PC-3 (cell line): ENCODE data around the gene PORCN. TPM values are rescaled to one million over a fixed set of nuclear protein-coding genes. Genes with fewer than 3 reads are reported as not detected.

Experiments used
- ATAC-seq: fragments of 200-7000 bp; cut with Tn5 transposase; 2 replicates; pipeline ENCODE4 v1.9.1; 2020; ENCODE audit warnings: mild to moderate bottlenecking, moderate library complexity
- BruUV-seq: library from RNA; stranded (reverse); fragments of 400-500 nt; replicated peaks from 2 replicates; lab custom pipeline; 2021; lab: Mats Ljungman, UMichigan
- CTCF ChIA-PET: fragments of 300-600 bp; sonication (Branson Sonifier 250); formaldehyde crosslinking; loops from one replicate; lab custom pipeline; 2022; ENCODE audit warnings: antibody characterized with exemption; lab: Charles Lee
- POLR2A ChIA-PET: fragments of 300-600 bp; sonication (Branson Sonifier 250); formaldehyde crosslinking; loops from one replicate; lab custom pipeline; 2022; ENCODE audit warnings: antibody characterized with exemption; ENCODE audit not compliant: unreplicated experiment; lab: Charles Lee
- DNase-seq: peaks from one replicate; pipeline ENCODE4 v3.0.0-alpha.2; 2015
- H2AFZ ChIP-seq: fragments of 300-600 bp; sonication (generic); 2 replicates; pipeline ENCODE4 v1.6.0; 2016; ENCODE audit warnings: antibody characterized with exemption, low read length
- H3F3A ChIP-seq: fragments of 300-600 bp; sonication (generic); one replicate; pipeline ENCODE4 v1.6.0; 2017; ENCODE audit warnings: antibody characterized with exemption, low read length, control low read depth, mild to moderate bottlenecking; ENCODE audit not compliant: unreplicated experiment
- H3K27ac ChIP-seq: fragments of 300-600 bp; sonication (generic); 2 replicates; pipeline ENCODE4 v1.5.1; 2016; ENCODE audit warnings: mild to moderate bottlenecking, low read length
- H3K27me3 ChIP-seq: fragments of 300-600 bp; sonication (generic); 2 replicates; pipeline ENCODE4 v1.6.1; 2016; ENCODE audit warnings: low read length, mixed read lengths
- H3K36me3 ChIP-seq: fragments of 300-600 bp; sonication (generic); 2 replicates; pipeline ENCODE4 v1.6.1; 2016; ENCODE audit warnings: low read depth, mixed run types, low read length, mixed read lengths
- H3K4me1 ChIP-seq: fragments of 300-600 bp; sonication (generic); 2 replicates; pipeline ENCODE4 v1.5.1; 2016; ENCODE audit warnings: low read length; ENCODE audit not compliant: insufficient read depth
- H3K4me2 ChIP-seq: fragments of 300-600 bp; sonication (generic); 2 replicates; pipeline ENCODE4 v1.6.0; 2016; ENCODE audit warnings: low read length
- H3K4me3 ChIP-seq: fragments of 300-600 bp; sonication (generic); 2 replicates; pipeline ENCODE4 v1.5.1; 2016; ENCODE audit warnings: mild to moderate bottlenecking, low read length, mixed read lengths
- H3K79me2 ChIP-seq: fragments of 300-600 bp; sonication (generic); 2 replicates; pipeline ENCODE4 v1.6.1; 2017; ENCODE audit warnings: low read length, mixed read lengths
- H3K9ac ChIP-seq: fragments of 300-600 bp; sonication (generic); 2 replicates; pipeline ENCODE4 v1.6.0; 2016; ENCODE audit warnings: mild to moderate bottlenecking, low read length
- H3K9me2 ChIP-seq: fragments of 300-600 bp; sonication (generic); replicated peaks from 2 replicates; pipeline ENCODE4 v1.6.1; 2016; ENCODE audit warnings: mixed run types, low read length, mixed read lengths
- H3K9me3 ChIP-seq: fragments of 300-600 bp; sonication (generic); 2 replicates; pipeline ENCODE4 v1.6.1; 2016; ENCODE audit warnings: low read length, mixed read lengths
- H4K20me1 ChIP-seq: fragments of 300-600 bp; sonication (generic); 2 replicates; pipeline ENCODE4 v1.6.1; 2016; ENCODE audit warnings: low read length, mixed read lengths
- CTCF ChIP-seq: fragments of 300-600 bp; sonication (generic); conservative IDR thresholded peaks from 2 replicates; pipeline ENCODE4 v1.5.1; 2017; ENCODE audit warnings: antibody characterized with exemption, low read depth, mild to moderate bottlenecking, low read length
- EZH2 ChIP-seq: fragments of 300-600 bp; sonication (generic); IDR thresholded peaks from one replicate; pipeline ENCODE4 v1.6.1; 2017; ENCODE audit warnings: antibody characterized with exemption, mild to moderate bottlenecking, low read length; ENCODE audit not compliant: unreplicated experiment
- EZH2phosphoT487 ChIP-seq: fragments of 300-600 bp; sonication (generic); IDR thresholded peaks from 2 replicates; pipeline ENCODE4 v1.6.1; 2018; ENCODE audit warnings: mild to moderate bottlenecking, antibody characterized with exemption, low read length, borderline replicate concordance
- intact Hi-C: fragments of 100-400 bp; cut with micrococcal nuclease; formaldehyde crosslinking; loops from 2 replicates; pipeline ENCODE4 v1.9.0; 2023
- total RNA-seq: library from RNA; depleted of rRNA; stranded (reverse); fragments of >200 nt; gene quantifications from 2 replicates; pipeline ENCODE4 v1.2.3, GENCODE V29; 2014

PORCN gene
- total RNA-seq, 1 experiment from 2014 or later, result 38.9 TPM

GRCh38 chrX:48478806-48479205 lies 30.0 kb upstream of the PORCN start:
- Histone ChIP-seq H3K9me3 (no peaks in the 10 kb centered on the region), H3K4me1 (peaks cover 19% of the 10 kb centered on the region), H3F3A (no peaks in the 10 kb centered on the region), H3K36me3 (peaks cover 24% of the 10 kb centered on the region), H4K20me1 (peaks cover 10% of the 10 kb centered on the region; the same call in 1 of the 2 replicates), H3K27ac (no peak overlapping the region), H2AFZ (no peak overlapping the region), H3K4me2 (no peak overlapping the region), H3K9me2 (no peaks in the 10 kb centered on the region), H3K4me3 (no peak overlapping the region), H3K9ac (no peak overlapping the region), H3K27me3 (no peaks in the 10 kb centered on the region), H3K79me2 (peaks cover 65% of the 10 kb centered on the region)
- ChIA-PET CTCF (no interaction called here), POLR2A (no interaction called here)
- TF ChIP-seq EZH2phosphoT487, result no peak
- TF ChIP-seq EZH2, result no peak
- TF ChIP-seq CTCF, result no peak
- DNase-seq (no peak), ATAC-seq (no peak)
- BruUV-seq, result no TSS peak
- intact Hi-C loops, result loop anchor here (5.0 kb wide), 1 partner anchor 118 kb away; the partner anchor contains the start of gene WDR13

- peaks cover 10% of the 10 kb centered on the region; the same call in 1 of the 2 replicates for H4K20me1 ChIP-seq
- no peaks in the 10 kb centered on the region for H3K9me2 ChIP-seq
- no peak for DNase-seq
- POLR2A ChIA-PET, result no interaction called here
- no peaks in the 10 kb centered on the region for H3F3A ChIP-seq
- intact Hi-C loops, result no loop called here
- no peak for ATAC-seq
- TF ChIP-seq EZH2phosphoT487 (no peak), EZH2 (no peak), CTCF (no peak)
- no peak overlapping the region for H3K9ac ChIP-seq
- H3K36me3 ChIP-seq, result peaks cover 35% of the 10 kb centered on the region
- H3K4me2 ChIP-seq, result no peak overlapping the region
- CTCF ChIA-PET, result no interaction called here
- no peaks in the 10 kb centered on the region for H3K27me3 ChIP-seq
- no peak overlapping the region for H3K4me3 ChIP-seq
- no peak overlapping the region for H2AFZ ChIP-seq
- BruUV-seq, result no TSS peak
- peaks cover 9% of the 10 kb centered on the region for H3K4me1 ChIP-seq
- H3K9me3 ChIP-seq, result no peaks in the 10 kb centered on the region
- peaks cover 58% of the 10 kb centered on the region for H3K79me2 ChIP-seq
- no peak overlapping the region for H3K27ac ChIP-seq
Observed at GRCh38 chrX:48480142-48480541, 28.6 kb upstream of the PORCN start.

GRCh38 chrX:48480583-48480982 lies 28.2 kb upstream of the PORCN start:
- H3K79me2 ChIP-seq, result peaks cover 54% of the 10 kb centered on the region
- BruUV-seq, result no TSS peak
- CTCF ChIA-PET, result no interaction called here

More at GRCh38 chrX:48480583-48480982, 28.2 kb upstream of the PORCN start:
- Histone ChIP-seq H3K9me3 (no peaks in the 10 kb centered on the region), H3K36me3 (peaks cover 39% of the 10 kb centered on the region), H3K27ac (no peak overlapping the region), H4K20me1 (peaks cover 10% of the 10 kb centered on the region; the same call in 1 of the 2 replicates), H3K9ac (no peak overlapping the region), H3K9me2 (no peaks in the 10 kb centered on the region), H3K4me2 (no peak overlapping the region), H3K27me3 (no peaks in the 10 kb centered on the region), H3K4me3 (no peak overlapping the region), H3F3A (no peaks in the 10 kb centered on the region), H2AFZ (no peak overlapping the region), H3K4me1 (peaks cover 8% of the 10 kb centered on the region; the same call in 1 of the 2 replicates)
- DNase-seq (no peak), ATAC-seq (no peak)
- intact Hi-C loops, result no loop called here
- no peak for TF ChIP-seq EZH2phosphoT487
- no peak for TF ChIP-seq EZH2
- no peak for TF ChIP-seq CTCF
- POLR2A ChIA-PET, result no interaction called here
